ENCODE measurements around the gene CDK5R2.
"Not testable (repeated sequence)": the region's sequence is repeated elsewhere in the genome, so short reads cannot be mapped to it uniquely, and the experiment has no call there.

CDK5R2 gene

DNA sequence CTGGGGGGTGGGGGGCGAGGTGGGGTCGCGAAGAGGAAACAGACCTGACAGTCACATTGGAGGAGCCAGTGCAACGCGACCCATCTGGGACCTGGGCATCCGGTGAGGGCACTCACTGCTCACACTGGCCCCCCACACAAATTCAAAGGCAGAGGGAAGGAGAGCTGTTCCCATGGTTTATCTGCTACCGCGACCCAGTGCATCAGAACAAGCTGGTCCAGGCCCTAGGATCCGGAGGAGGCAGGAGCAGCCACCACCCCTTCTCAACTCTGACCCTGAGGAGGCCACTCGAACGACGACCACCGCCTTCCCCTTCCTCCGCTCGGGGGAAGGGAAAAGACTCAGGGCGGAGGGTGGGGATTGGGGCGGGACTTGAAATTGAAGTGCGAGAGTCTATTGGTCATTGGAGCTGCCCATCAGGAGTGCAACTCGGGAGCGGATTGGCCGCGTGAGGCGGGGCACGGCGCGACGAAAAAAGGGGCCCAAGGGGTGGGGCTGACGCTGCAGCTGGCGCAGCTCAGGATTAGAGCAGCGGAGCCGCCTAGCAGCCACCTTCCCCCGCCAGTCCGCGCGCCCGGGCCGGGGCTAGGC lies at the start of gene CDK5R2:
Gene CDK5R2, plus strand, starts transcription at position 526 of the 591 bp plus-strand sequence. CDS start 155 bp downstream, outside the sequence.
- TF ChIP-seq, protein P1, sequence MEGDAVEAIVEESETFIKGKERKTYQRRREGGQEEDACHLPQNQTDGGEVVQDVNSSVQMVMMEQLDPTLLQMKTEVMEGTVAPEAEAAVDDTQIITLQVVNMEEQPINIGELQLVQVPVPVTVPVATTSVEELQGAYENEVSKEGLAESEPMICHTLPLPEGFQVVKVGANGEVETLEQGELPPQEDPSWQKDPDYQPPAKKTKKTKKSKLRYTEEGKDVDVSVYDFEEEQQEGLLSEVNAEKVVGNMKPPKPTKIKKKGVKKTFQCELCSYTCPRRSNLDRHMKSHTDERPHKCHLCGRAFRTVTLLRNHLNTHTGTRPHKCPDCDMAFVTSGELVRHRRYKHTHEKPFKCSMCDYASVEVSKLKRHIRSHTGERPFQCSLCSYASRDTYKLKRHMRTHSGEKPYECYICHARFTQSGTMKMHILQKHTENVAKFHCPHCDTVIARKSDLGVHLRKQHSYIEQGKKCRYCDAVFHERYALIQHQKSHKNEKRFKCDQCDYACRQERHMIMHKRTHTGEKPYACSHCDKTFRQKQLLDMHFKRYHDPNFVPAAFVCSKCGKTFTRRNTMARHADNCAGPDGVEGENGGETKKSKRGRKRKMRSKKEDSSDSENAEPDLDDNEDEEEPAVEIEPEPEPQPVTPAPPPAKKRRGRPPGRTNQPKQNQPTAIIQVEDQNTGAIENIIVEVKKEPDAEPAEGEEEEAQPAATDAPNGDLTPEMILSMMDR (conservative IDR thresholded peaks at IDR 0.05; ENCODE audit: low read length) = no peak
- H3K4me3 ChIP-seq (ENCODE audit: low read length) = peak within 1 kb of the TSS; percentile 36
- peak; percentile 61 for DNase-seq (ENCODE audit: low read depth)

GRCh38 chr2:218910741-218911140 lies 48.7 kb upstream of the CDK5R2 start:
- TF ChIP-seq, protein P1 (conservative IDR thresholded peaks at IDR 0.05; ENCODE audit: low read length) = no peak
- no peak for DNase-seq (ENCODE audit: low read depth)
- no peak overlapping the region for H3K4me3 ChIP-seq (ENCODE audit: low read length)

DNA sequence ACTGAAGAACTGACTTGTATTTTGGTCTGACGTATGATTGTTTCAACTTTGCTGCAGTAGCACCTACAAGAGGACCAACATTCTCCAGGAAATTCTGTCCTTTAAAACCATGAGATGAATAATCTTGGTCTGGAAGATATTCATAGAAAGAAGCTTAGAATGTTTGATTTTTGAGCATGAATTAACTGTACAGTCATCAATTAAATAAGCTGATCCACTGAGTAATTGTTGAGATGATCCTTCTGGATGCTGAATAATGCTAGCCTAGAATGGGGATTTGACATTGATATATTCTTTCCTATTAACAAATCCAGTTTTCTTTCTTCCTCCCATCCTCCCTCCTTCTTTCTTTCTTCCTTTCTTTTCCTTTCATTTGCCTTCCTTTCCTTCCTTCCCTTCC lies 39.0 kb upstream of the CDK5R2 start:
- TF ChIP-seq, protein P1 (conservative IDR thresholded peaks at IDR 0.05; ENCODE audit: low read length) = no peak
- no peak for DNase-seq (ENCODE audit: low read depth)
- no peak overlapping the region for H3K4me3 ChIP-seq (ENCODE audit: low read length)

- TF ChIP-seq, protein P1 (conservative IDR thresholded peaks at IDR 0.05; ENCODE audit: low read length) = no peak
- H3K4me3 ChIP-seq (ENCODE audit: low read length) = no peak overlapping the region
- DNase-seq (ENCODE audit: low read depth) = no peak
These were observed 34.7 kb upstream of the CDK5R2 start for GRCh38 chr2:218924757-218925156.

DNA sequence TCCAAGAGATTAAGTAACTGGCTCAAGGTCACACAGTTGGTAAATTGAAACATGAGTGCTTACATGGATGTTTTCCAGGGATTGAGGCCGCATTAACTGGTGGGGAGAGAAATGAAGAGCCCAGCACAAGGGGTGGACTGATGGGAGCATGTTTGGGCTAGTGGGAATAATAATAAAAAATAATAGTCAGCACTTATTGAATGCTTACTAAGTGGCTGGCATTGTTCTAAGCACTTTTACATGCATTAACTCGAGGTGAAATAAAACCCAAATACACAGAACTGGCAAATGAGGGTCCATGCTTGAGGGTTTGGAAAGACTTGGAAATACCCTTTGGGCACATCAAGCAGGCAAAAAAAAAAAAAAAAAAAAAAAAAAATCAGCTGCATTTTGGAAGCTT lies 34.0 kb upstream of the CDK5R2 start:
- DNase-seq (ENCODE audit: low read depth) = no peak
- no peak overlapping the region for H3K4me3 ChIP-seq (ENCODE audit: low read length)
- TF ChIP-seq, protein P1 (conservative IDR thresholded peaks at IDR 0.05; ENCODE audit: low read length) = no peak

GRCh38 chr2:218927422-218927821 lies 32.0 kb upstream of the CDK5R2 start:
- no peak overlapping the region for H3K4me3 ChIP-seq (ENCODE audit: low read length)
- DNase-seq (ENCODE audit: low read depth) = no peak
- TF ChIP-seq, protein P1 (conservative IDR thresholded peaks at IDR 0.05; ENCODE audit: low read length) = no peak

DNA sequence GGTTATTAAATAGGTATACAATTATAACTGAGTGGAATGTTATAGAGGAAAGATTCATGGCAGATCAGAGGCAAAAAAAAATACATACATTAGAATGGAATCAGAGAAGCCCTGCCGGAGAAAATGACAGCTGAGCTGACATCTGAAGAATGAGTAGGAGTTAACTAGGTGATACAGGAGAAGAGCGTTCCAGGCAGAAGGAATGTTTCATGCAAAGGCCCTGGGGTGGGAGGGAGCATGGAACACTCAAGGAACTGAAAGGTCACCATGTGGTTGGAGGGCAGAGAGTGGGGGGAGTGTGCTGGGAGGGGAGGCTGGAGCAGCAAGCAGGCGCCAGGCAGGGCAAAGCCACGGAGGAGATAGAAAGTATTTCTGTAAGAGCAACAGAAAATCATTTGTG lies 31.6 kb upstream of the CDK5R2 start:
- no peak for DNase-seq (ENCODE audit: low read depth)
- TF ChIP-seq, protein P1 (conservative IDR thresholded peaks at IDR 0.05; ENCODE audit: low read length) = no peak
- H3K4me3 ChIP-seq (ENCODE audit: low read length) = no peak overlapping the region

- H3K4me3 ChIP-seq (ENCODE audit: low read length); DNase-seq (ENCODE audit: low read depth): not testable (repeated sequence)
These were observed 29.0 kb upstream of the CDK5R2 start for GRCh38 chr2:218930488-218930887.

DNA sequence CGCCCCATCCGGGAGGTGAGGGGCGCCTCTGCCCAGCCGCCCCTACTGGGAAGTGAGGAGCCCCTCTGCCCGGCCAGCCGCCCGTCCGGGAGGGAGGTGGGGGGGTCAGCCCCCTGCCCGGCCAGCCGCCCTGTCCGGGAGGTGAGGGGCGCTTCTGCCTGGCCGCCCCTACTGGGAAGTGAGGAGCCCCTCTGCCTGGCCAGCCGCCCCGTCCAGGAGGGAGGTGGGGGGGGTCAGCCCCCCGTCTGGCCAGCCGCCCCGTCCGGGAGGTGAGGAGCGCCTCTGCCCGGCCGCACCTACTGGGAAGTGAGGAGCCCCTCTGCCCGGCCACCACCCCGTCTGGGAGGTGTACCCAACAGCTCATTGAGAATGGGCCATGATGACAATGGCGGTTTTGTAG lies 27.7 kb upstream of the CDK5R2 start:
- not testable (repeated sequence) for H3K4me3 ChIP-seq (ENCODE audit: low read length); DNase-seq (ENCODE audit: low read depth)
